RWPE2 (cell line): Measurements from ENCODE around the gene PIK3R2.

ENCODE experiments used
- ATAC-seq: fragments of 200-7000 bp; cut with Tn5 transposase; 3 replicates; pipeline ENCODE4 v1.9.1; 2021; ENCODE audit warnings: low read depth
- DNase-seq: peaks from one replicate; pipeline ENCODE4 v3.0.0-alpha.2; 2020; ENCODE audit warnings: low spot score
- H3K27ac ChIP-seq: fragments of 450-650 bp; 2 replicates; pipeline ENCODE4 v1.5.1; 2017; ENCODE audit warnings: mild to moderate bottlenecking; ENCODE audit not compliant: poor library complexity, severe bottlenecking
- H3K27me3 ChIP-seq: fragments of 250-450 bp; sonication (Bioruptor Pico); 2 replicates; pipeline ENCODE4 v1.5.1; 2021; ENCODE audit warnings: mild to moderate bottlenecking, moderate library complexity; ENCODE audit not compliant: insufficient read depth, poor library complexity, severe bottlenecking
- H3K36me3 ChIP-seq: fragments of 250-450 bp; sonication (Bioruptor Pico); 2 replicates; pipeline ENCODE4 v1.5.1; 2020; ENCODE audit warnings: low read depth, mild to moderate bottlenecking, moderate library complexity
- H3K4me1 ChIP-seq: fragments of 250-450 bp; sonication (Bioruptor Pico); 2 replicates; pipeline ENCODE4 v1.5.1; 2021; ENCODE audit warnings: mild to moderate bottlenecking, moderate library complexity; ENCODE audit not compliant: insufficient read depth, poor library complexity, severe bottlenecking
- H3K4me3 ChIP-seq: fragments of 250-450 bp; sonication (Bioruptor Pico); 2 replicates; pipeline ENCODE4 v1.5.1; 2021; ENCODE audit warnings: mild to moderate bottlenecking, moderate library complexity; ENCODE audit not compliant: severe bottlenecking
- H3K9me3 ChIP-seq: fragments of 250-450 bp; sonication (Bioruptor Pico); 2 replicates; pipeline ENCODE4 v1.5.1; 2021; ENCODE audit warnings: mild to moderate bottlenecking, moderate library complexity; ENCODE audit not compliant: severe bottlenecking
- TF ChIP-seq, protein P1 (sequence below): fragments of 450-650 bp; IDR thresholded peaks from one replicate; pipeline ENCODE4 v1.5.1; 2017; ENCODE audit warnings: mild to moderate bottlenecking, moderate library complexity; ENCODE audit not compliant: poor library complexity, severe bottlenecking

PIK3R2 gene

DNA sequence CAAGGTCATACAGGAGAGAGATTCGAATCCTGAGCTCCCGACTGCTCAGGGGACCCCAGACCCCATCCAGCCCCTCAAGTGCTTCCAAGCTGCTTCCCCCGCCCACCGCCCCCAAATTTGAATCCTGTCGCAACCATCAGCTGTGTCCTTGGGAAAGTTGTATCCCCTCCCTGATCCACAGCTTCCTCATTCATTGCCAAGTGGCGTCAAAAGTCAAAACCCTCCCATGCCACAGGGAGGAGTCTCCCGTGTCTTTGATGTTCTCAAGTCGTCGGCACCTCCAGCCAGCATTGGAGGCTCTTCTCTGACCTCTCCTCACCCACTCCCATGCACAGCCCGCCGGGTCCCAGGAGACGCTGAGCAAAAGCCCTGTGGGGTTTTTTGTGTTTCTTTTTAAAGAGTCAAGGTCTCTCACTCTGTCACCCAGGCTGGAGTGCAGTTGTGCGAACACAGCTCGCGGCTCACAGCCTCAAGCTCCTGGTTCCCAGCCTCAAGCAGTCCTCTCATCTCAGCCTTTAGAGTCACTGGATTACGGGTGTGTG, 17.8 kb downstream of the PIK3R2 start:
- no peak for DNase-seq
- Histone ChIP-seq H3K27me3 (no peaks in the 10 kb centered on the region), H3K27ac (no peak overlapping the region), H3K4me3 (no peak overlapping the region), H3K4me1 (peaks cover 3% of the 10 kb centered on the region), H3K36me3 (peaks cover 36% of the 10 kb centered on the region), H3K9me3 (no peaks in the 10 kb centered on the region)
- ATAC-seq: no peak
- TF ChIP-seq, protein P1, sequence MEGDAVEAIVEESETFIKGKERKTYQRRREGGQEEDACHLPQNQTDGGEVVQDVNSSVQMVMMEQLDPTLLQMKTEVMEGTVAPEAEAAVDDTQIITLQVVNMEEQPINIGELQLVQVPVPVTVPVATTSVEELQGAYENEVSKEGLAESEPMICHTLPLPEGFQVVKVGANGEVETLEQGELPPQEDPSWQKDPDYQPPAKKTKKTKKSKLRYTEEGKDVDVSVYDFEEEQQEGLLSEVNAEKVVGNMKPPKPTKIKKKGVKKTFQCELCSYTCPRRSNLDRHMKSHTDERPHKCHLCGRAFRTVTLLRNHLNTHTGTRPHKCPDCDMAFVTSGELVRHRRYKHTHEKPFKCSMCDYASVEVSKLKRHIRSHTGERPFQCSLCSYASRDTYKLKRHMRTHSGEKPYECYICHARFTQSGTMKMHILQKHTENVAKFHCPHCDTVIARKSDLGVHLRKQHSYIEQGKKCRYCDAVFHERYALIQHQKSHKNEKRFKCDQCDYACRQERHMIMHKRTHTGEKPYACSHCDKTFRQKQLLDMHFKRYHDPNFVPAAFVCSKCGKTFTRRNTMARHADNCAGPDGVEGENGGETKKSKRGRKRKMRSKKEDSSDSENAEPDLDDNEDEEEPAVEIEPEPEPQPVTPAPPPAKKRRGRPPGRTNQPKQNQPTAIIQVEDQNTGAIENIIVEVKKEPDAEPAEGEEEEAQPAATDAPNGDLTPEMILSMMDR: no peak

DNA sequence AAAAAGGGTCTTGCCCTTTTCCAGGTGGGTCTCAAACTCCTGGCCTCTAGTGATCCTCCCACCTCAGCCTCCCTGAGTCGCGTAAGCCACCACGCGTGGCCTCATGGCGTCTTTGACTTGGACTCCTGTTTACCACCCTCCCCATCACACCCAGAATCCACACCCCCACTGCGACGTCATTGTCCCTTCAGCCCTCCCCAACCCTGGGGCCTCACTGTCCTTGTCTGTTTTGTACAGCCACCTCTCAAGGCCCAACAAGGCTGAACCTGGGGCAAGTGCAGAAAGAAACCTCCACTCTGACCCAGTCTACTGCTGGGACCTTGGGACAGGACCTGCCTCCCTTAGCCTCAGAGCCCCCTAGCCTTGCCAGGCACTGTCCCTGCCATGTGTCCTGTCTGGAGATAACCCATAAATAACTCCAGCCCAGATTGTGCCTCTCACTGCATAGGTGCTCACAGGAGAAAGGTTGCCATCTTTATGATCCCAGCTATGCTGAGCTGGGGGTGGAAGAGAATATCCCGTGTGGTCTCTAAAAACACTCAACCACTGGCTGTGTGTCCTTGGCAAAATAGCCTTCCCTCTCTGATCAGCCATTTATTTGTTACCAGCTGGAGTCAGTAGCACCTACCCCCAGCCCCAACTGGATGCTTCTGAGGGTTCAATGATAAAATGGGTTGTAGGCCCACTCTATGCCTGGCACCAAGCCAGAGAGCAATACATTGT, 18.8 kb downstream of the PIK3R2 start:
- ATAC-seq: no peak
- TF ChIP-seq, protein P1: no peak
- Histone ChIP-seq H3K36me3 (peaks cover 27% of the 10 kb centered on the region), H3K4me1 (peaks cover 3% of the 10 kb centered on the region), H3K4me3 (no peak overlapping the region), H3K9me3 (no peaks in the 10 kb centered on the region), H3K27me3 (no peaks in the 10 kb centered on the region), H3K27ac (no peak overlapping the region)
- DNase-seq: no peak

DNA sequence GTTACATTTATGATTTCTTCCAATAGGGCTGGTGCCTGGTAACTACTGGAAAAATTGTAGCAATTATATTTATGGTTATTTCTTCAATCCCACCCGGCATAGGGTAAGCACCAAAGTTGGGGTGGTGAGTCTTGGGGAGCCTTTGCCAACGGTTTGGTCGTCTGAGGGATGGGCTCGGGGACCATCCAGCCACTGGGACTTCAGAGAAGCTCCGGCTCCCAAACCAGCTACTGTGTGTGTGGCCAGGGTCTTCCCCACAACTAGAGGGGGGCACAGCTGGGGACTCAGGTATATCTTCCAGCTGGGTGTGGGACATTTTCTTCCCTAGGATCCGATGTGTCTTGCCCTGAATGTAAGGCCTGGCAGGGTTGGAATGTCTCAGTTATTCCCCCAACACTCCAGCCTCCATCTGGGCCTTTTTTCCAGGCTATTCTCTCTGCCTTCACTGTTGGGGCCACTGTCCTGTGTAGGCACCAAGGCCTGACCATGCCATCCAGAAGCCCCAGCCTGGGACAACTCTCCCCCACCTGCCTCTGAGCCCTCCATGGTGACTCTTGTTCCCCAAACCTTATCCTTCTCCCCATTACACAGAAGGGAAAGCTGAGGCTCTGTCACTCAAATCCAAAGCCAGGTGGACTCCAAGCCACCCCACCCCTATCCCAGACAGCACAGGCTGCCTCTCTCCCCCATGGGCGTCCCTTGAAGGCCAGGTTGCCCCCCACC, 19.5 kb downstream of the PIK3R2 start:
- Histone ChIP-seq H3K4me3 (no peak overlapping the region), H3K9me3 (no peaks in the 10 kb centered on the region), H3K27me3 (no peaks in the 10 kb centered on the region), H3K36me3 (peaks cover 19% of the 10 kb centered on the region), H3K27ac (no peak overlapping the region), H3K4me1 (peaks cover 3% of the 10 kb centered on the region)
- DNase-seq: no peak
- no peak for ATAC-seq
- TF ChIP-seq, protein P1: no peak

DNA sequence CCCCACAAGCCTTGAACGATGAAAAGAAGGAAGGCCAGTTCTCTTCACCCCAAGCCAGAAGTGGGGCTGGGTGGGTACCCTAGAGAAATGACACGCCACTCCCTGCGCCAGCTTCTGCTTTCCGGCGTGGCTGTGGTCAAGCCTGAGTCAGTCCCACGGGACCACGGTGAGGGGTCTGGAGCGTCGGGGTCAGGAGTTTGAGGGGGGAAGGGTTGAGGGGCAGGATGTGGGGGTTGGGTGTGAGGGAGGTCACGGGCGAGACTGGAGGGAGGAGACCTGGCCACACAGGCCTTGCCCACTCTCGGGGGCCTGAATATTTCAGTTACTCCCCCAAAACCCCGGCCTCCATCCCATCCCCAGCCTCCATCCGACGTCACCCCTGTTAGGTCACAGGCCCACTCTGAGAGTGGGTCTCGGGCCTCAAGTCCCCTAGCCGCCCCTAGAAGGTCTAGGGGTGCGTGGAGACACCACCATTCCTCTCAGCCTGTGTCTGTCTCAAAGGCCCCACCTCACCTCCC, 20.1 kb downstream of the PIK3R2 start:
- DNase-seq (no peak), ATAC-seq (no peak)
- Histone ChIP-seq H3K4me1 (peaks cover 3% of the 10 kb centered on the region), H3K4me3 (no peak overlapping the region), H3K27me3 (no peaks in the 10 kb centered on the region), H3K9me3 (no peaks in the 10 kb centered on the region), H3K27ac (no peak overlapping the region), H3K36me3 (peaks cover 13% of the 10 kb centered on the region)
- TF ChIP-seq, protein P1: no peak
